ENCODE measurements around the gene CHFR. TPM values are rescaled to one million over a fixed set of nuclear protein-coding genes. Genes with fewer than 3 reads are reported as not detected.
A peak's percentile ranks its signal among the peaks of the same experiment; 100 is the strongest.

The CHFR gene
- total and polyA plus RNA-seq, 9 of the 15 experiments (the other 6 are each of a cell fraction or from before 2014, with no cell fraction given), result 0.61 to 33.9 (median 19.3) TPM

DNA sequence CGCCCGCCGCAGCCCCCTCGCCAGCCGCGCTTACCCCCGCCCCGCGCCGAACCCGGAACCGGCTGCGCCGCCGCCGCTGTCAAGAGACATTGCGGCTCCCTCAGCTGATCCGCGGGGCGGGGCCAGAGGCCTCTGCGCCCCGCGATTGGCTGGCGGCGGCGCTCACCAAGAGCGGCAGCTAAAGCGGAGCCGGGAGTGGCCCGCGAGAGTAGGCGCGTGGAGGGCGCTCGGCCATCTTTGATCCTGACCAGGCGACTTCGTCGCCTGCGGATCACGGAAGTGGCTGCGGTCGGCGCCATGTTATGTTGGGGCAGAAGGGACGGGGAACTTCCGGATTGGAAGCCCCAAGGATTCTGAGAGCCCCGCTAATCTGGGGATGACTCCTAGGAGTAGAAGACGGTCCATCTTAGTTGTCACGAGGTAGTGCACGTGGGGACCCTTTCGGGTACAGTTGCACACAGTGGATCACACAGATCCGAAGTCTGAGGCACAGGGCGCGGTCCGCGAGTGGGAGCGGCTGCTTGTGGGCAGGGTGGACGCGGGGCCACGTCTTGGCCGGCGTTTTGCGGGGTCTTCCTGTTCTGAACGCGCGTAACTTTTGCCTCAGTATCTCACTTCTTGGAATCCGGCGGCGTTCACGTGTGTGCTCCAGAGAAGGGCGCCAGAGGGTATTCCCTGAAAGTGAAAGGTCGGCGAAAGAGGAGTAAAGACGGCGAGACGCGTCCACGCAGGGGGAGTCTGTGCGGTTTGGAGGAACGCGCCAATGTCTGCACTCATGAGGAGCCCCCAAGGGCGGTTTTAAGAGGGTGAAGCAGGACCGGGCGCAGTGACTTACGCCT lies at the start of gene CHFR (continued):
- TF ChIP-seq, protein P1, sequence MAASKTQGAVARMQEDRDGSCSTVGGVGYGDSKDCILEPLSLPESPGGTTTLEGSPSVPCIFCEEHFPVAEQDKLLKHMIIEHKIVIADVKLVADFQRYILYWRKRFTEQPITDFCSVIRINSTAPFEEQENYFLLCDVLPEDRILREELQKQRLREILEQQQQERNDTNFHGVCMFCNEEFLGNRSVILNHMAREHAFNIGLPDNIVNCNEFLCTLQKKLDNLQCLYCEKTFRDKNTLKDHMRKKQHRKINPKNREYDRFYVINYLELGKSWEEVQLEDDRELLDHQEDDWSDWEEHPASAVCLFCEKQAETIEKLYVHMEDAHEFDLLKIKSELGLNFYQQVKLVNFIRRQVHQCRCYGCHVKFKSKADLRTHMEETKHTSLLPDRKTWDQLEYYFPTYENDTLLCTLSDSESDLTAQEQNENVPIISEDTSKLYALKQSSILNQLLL (CRISPR knock-in tag; IDR thresholded peaks at IDR 0.05; ENCODE audit: borderline replicate concordance), result no peak
- peak; percentile 94 for TF ChIP-seq CREM (IDR thresholded peaks at IDR 0.05; ENCODE audit: low read depth)
- TF ChIP-seq, protein P2, sequence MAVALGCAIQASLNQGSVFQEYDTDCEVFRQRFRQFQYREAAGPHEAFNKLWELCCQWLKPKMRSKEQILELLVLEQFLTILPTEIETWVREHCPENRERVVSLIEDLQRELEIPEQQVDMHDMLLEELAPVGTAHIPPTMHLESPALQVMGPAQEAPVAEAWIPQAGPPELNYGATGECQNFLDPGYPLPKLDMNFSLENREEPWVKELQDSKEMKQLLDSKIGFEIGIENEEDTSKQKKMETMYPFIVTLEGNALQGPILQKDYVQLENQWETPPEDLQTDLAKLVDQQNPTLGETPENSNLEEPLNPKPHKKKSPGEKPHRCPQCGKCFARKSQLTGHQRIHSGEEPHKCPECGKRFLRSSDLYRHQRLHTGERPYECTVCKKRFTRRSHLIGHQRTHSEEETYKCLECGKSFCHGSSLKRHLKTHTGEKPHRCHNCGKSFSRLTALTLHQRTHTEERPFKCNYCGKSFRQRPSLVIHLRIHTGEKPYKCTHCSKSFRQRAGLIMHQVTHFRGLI (CRISPR knock-in tag; IDR thresholded peaks at IDR 0.05), result no peak
- TF ChIP-seq, protein P3, sequence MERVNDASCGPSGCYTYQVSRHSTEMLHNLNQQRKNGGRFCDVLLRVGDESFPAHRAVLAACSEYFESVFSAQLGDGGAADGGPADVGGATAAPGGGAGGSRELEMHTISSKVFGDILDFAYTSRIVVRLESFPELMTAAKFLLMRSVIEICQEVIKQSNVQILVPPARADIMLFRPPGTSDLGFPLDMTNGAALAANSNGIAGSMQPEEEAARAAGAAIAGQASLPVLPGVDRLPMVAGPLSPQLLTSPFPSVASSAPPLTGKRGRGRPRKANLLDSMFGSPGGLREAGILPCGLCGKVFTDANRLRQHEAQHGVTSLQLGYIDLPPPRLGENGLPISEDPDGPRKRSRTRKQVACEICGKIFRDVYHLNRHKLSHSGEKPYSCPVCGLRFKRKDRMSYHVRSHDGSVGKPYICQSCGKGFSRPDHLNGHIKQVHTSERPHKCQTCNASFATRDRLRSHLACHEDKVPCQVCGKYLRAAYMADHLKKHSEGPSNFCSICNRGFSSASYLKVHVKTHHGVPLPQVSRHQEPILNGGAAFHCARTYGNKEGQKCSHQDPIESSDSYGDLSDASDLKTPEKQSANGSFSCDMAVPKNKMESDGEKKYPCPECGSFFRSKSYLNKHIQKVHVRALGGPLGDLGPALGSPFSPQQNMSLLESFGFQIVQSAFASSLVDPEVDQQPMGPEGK (CRISPR knock-in tag; IDR thresholded peaks at IDR 0.05; ENCODE audit: borderline replicate concordance), result no peak
- TF ChIP-seq GTF2E2 (tag; IDR thresholded peaks at IDR 0.05), result no peak
- TF ChIP-seq ZNF586 (CRISPR knock-in tag; conservative IDR thresholded peaks at IDR 0.05), result no peak
- TF ChIP-seq, protein P4, sequence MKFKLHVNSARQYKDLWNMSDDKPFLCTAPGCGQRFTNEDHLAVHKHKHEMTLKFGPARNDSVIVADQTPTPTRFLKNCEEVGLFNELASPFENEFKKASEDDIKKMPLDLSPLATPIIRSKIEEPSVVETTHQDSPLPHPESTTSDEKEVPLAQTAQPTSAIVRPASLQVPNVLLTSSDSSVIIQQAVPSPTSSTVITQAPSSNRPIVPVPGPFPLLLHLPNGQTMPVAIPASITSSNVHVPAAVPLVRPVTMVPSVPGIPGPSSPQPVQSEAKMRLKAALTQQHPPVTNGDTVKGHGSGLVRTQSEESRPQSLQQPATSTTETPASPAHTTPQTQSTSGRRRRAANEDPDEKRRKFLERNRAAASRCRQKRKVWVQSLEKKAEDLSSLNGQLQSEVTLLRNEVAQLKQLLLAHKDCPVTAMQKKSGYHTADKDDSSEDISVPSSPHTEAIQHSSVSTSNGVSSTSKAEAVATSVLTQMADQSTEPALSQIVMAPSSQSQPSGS (CRISPR knock-in tag; IDR thresholded peaks at IDR 0.05), result no peak
- TF ChIP-seq SP2 (IDR thresholded peaks at IDR 0.05; ENCODE audit: extremely low read depth, low read depth, low read length, poor library complexity, severe bottlenecking), result peak; percentile 20
- no peak for TF ChIP-seq ZNF23 (CRISPR knock-in tag; IDR thresholded peaks at IDR 0.05)
- no peak for TF ChIP-seq EZH2 (IDR thresholded peaks at IDR 0.05; ENCODE audit: borderline replicate concordance, low read depth, low read length)
- TF ChIP-seq BRD4 (IDR thresholded peaks at IDR 0.05), result peak; percentile 87; the same call in 1 of the 2 replicates
- no peak for TF ChIP-seq NCOR1 (IDR thresholded peaks at IDR 0.05)
- TF ChIP-seq ZNF384 (IDR thresholded peaks at IDR 0.05; ENCODE audit: low read depth, low read length), result no peak
- TF ChIP-seq, protein P5, sequence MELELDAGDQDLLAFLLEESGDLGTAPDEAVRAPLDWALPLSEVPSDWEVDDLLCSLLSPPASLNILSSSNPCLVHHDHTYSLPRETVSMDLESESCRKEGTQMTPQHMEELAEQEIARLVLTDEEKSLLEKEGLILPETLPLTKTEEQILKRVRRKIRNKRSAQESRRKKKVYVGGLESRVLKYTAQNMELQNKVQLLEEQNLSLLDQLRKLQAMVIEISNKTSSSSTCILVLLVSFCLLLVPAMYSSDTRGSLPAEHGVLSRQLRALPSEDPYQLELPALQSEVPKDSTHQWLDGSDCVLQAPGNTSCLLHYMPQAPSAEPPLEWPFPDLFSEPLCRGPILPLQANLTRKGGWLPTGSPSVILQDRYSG (tag; conservative IDR thresholded peaks at IDR 0.05; ENCODE audit: low read depth), result peak; percentile 92
- no peak for TF ChIP-seq MAFF (IDR thresholded peaks at IDR 0.05; ENCODE audit: low read length)
- TF ChIP-seq, protein P6, sequence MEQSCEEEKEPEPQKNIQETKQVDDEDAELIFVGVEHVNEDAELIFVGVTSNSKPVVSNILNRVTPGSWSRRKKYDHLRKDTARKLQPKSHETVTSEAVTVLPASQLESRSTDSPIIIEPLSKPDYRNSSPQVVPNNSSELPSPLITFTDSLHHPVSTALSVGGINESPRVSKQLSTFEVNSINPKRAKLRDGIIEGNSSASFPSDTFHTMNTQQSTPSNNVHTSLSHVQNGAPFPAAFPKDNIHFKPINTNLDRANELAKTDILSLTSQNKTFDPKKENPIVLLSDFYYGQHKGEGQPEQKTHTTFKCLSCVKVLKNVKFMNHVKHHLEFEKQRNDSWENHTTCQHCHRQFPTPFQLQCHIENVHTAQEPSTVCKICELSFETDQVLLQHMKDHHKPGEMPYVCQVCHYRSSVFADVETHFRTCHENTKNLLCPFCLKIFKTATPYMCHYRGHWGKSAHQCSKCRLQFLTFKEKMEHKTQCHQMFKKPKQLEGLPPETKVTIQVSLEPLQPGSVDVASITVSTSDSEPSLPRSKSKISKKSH (CRISPR knock-in tag; IDR thresholded peaks at IDR 0.05), result no peak
- TF ChIP-seq SNRNP70 (optimal IDR thresholded peaks at IDR 0.05; ENCODE audit: low read depth, low read length), result no peak

Data from K562 (cell line).